HG03196 (cell line): ENCODE results near the gene PRR27.
"Not testable (repeated sequence)": the region's sequence is repeated elsewhere in the genome, so short reads cannot be mapped to it uniquely, and the experiment has no call there.

Experiments
- ATAC-seq: cut with Tn5 transposase; IDR thresholded peaks from one replicate; pipeline ENCODE4 v1.9.1; 2021; ENCODE audit not compliant: unreplicated experiment

Gene PRR27

GRCh38 chr4:70196857-70197256, 42.8 kb downstream of the PRR27 start:
- no peak for ATAC-seq

GRCh38 chr4:70197842-70198241, 43.8 kb downstream of the PRR27 start:
- no peak for ATAC-seq

GRCh38 chr4:70203601-70204000, 49.6 kb downstream of the PRR27 start:
- ATAC-seq, result no peak

- ATAC-seq, result not testable (repeated sequence)
These were observed 58.7 kb downstream of the PRR27 start for GRCh38 chr4:70212752-70213151.
